GM23248 (cell line): ENCODE data around the gene IRF2BP2. TPM values are rescaled to one million over a fixed set of nuclear protein-coding genes. Genes with fewer than 3 reads are reported as not detected.

Experiments used
- DNase-seq: peaks from one replicate; pipeline ENCODE4 v3.0.0-alpha.2; 2015
- H2AFZ ChIP-seq: fragments of 200-600 bp; sonication (generic); 2 replicates; pipeline ENCODE4 v1.6.1; 2016; ENCODE audit warnings: antibody characterized with exemption
- H3F3A ChIP-seq: fragments of 200-600 bp; sonication (generic); 2 replicates; pipeline ENCODE4 v1.6.1; 2016; ENCODE audit warnings: mild to moderate bottlenecking, antibody characterized with exemption, mixed run types; ENCODE audit not compliant: insufficient read depth
- H3K27ac ChIP-seq: fragments of 200-600 bp; sonication (generic); 2 replicates; pipeline ENCODE4 v1.5.1; 2016; ENCODE audit warnings: mild to moderate bottlenecking
- H3K27me3 ChIP-seq: fragments of 200-600 bp; sonication (generic); replicated peaks from 2 replicates; pipeline ENCODE4 v1.6.1; 2016; ENCODE audit warnings: mild to moderate bottlenecking; ENCODE audit not compliant: insufficient read depth
- H3K36me3 ChIP-seq: fragments of 200-600 bp; sonication (generic); 2 replicates; pipeline ENCODE4 v1.6.1; 2016; ENCODE audit warnings: low read depth, mild to moderate bottlenecking
- H3K4me1 ChIP-seq: fragments of 200-600 bp; sonication (generic); 2 replicates; pipeline ENCODE4 v1.6.1; 2016; ENCODE audit warnings: mild to moderate bottlenecking; ENCODE audit not compliant: insufficient read depth
- H3K4me2 ChIP-seq: fragments of 200-600 bp; sonication (generic); one replicate; pipeline ENCODE4 v1.6.1; 2016; ENCODE audit warnings: mild to moderate bottlenecking; ENCODE audit not compliant: unreplicated experiment
- H3K4me3 ChIP-seq: fragments of 200-600 bp; sonication (generic); 2 replicates; pipeline ENCODE4 v1.5.1; 2016; ENCODE audit warnings: mild to moderate bottlenecking
- H3K79me2 ChIP-seq: fragments of 200-600 bp; sonication (generic); 2 replicates; pipeline ENCODE4 v1.6.1; 2016; ENCODE audit warnings: mild to moderate bottlenecking; ENCODE audit not compliant: insufficient read depth
- H3K9ac ChIP-seq: fragments of 200-600 bp; sonication (generic); 2 replicates; pipeline ENCODE4 v1.6.1; 2016; ENCODE audit warnings: mild to moderate bottlenecking
- H3K9me2 ChIP-seq: fragments of 200-600 bp; sonication (generic); 2 replicates; pipeline ENCODE4 v1.6.1; 2016; ENCODE audit warnings: mixed run types, mild to moderate bottlenecking, moderate library complexity; ENCODE audit not compliant: insufficient read depth
- H3K9me3 ChIP-seq: fragments of 200-600 bp; sonication (generic); one replicate; pipeline ENCODE4 v1.6.1; 2017; ENCODE audit warnings: low read depth
- H4K20me1 ChIP-seq: fragments of 200-600 bp; sonication (generic); 2 replicates; pipeline ENCODE4 v1.6.0; 2016; ENCODE audit not compliant: insufficient read depth
- EZH2 ChIP-seq: fragments of 200-600 bp; sonication (generic); IDR thresholded peaks from 2 replicates; pipeline ENCODE4 v1.6.1; 2018; ENCODE audit warnings: antibody characterized with exemption, mild to moderate bottlenecking; ENCODE audit not compliant: insufficient read depth, poor library complexity, severe bottlenecking
- EZH2phosphoT487 ChIP-seq: fragments of 200-600 bp; sonication (generic); IDR thresholded peaks from 2 replicates; pipeline ENCODE4 v1.6.1; 2018; ENCODE audit warnings: antibody characterized with exemption, moderate library complexity, mild to moderate bottlenecking, low read depth; ENCODE audit not compliant: insufficient read depth
- WGBS, 2 experiments: methylation state at CpG; one replicate each; pipeline ENCODE4 v1.1.6; 2015 to 2017; ENCODE audit warnings: low lambda C conversion rate in 2 of 2, low coverage in 1 of 2; ENCODE audit errors: missing lambda C conversion rate in 2 of 2; 5-methylcytosine and 5-hydroxymethylcytosine counted together
- in situ Hi-C: fragments of 300-500 bp; cut with MboI; formaldehyde crosslinking; loops from 2 replicates; pipeline ENCODE4 v1.15.0; 2020
- polyA plus RNA-seq: library from polyadenylated mRNA; unstranded; fragments of >200 nt; fragmentation: Nextera tagmentation; extraction: Ambion mirVana; gene quantifications from 2 replicates; pipeline ENCODE4 v1.2.1, GENCODE V29; 2016
- total RNA-seq: library from RNA; depleted of rRNA; stranded (reverse); fragments of >200 nt; shearing (Covaris generic); gene quantifications from 2 replicates; pipeline ENCODE4 v1.2.3, GENCODE V29; 2014

IRF2BP2 gene
- total and polyA plus RNA-seq, 2 experiments from 2014 or later: 12.9 to 60.7 TPM

DNA sequence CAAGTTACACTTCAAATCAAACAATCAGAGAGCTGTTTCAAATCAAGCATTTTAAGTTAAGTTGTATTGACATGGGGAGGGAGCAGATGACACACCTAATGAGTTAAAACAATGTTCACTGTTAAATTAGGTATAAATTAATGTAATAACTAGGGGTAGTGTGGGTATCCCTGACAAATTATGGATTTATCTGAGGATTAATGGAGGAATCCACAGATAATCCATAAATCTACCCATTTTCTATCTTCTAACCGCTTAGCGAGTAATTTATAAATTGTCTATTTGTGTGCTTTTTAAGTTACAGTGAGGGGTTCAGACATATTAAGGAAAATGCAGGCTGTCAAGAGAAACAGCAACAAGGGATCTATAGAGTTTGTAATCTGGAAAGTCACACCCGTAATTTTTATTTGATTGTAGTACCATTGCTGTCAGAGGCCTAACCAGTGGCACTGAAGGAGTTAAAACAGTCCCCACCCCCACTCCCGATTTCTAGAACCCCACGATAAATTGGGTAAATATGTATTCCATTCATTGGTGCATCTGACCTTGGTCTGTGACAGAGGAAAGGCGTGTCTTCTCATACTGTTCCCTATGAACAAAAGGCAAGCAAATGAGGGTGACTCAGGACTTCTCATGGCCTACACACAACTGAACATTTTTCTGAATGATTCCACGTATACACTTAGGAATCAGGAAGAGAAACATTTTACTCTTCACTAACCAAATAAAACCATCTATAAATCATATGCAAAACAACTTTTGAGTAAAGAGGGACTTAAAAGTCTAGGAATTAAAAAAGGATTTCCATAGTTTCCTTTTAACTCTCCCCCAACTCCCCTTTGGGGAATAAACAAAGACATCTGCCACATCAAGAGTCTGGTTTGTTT lies 7.4 kb downstream of the IRF2BP2 start:
- H3K4me3 ChIP-seq: peak overlapping the region; percentile 94
- H3K9me3 ChIP-seq: no peaks in the 10 kb centered on the region
- H3K36me3 ChIP-seq: peaks cover 31% of the 10 kb centered on the region
- peaks cover 81% of the 10 kb centered on the region for H3F3A ChIP-seq
- H3K27ac ChIP-seq: peak overlapping the region; percentile 93
- H3K4me2 ChIP-seq: peak overlapping the region; percentile 89
- 16 to 17% methylated on average over 7 of the region's 7 CpGs for WGBS, 2 experiments
- peak; percentile 98 for DNase-seq
- H3K79me2 ChIP-seq: peaks cover 68% of the 10 kb centered on the region
- H4K20me1 ChIP-seq: peaks cover 9% of the 10 kb centered on the region; the same call in 1 of the 2 replicates
- H3K27me3 ChIP-seq: no peaks in the 10 kb centered on the region
- TF ChIP-seq EZH2 (no peak), EZH2phosphoT487 (no peak)
- no peaks in the 10 kb centered on the region for H3K9me2 ChIP-seq
- H3K9ac ChIP-seq: peak overlapping the region; percentile 95
- no peak overlapping the region for H2AFZ ChIP-seq
- peaks cover 53% of the 10 kb centered on the region for H3K4me1 ChIP-seq
- in situ Hi-C loops: no loop called here

DNA sequence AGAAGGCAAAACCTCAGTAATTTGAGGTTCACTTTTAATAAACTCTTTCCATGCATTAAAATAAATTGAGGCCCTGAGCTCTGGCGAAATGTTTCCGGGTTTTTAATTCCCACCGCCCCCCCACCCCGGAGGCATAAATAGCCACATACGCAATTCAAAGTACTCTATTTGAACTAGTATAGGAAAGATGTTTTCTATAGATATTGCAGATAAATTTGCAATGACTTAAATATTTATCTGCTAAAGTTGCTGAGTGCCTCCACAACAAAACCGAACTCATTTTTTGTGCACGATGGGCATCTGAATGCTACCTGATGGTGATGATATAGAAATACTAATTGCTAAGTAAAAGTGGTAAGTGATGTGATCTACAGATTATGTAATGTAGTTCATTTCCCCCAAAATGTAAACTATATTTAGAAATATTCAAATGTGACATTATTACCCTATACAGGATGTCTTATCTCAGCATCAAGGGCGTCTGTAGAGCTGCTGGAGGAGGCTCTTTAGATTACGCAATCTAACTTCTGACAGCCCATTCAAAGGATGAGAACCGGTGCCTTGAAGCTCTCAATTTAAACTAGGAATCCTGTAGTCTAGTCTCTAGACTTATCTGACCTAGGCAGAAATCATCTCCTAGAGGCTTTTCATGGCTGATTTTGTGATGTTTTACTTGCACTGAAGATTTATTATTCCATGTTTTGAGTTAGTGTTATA lies 8.5 kb downstream of the IRF2BP2 start:
- Histone ChIP-seq H3K27ac (peak overlapping the region; percentile 93), H3K4me3 (peak overlapping the region; percentile 94; the same call in 1 of the 2 replicates), H3K9me3 (no peaks in the 10 kb centered on the region), H3K9me2 (no peaks in the 10 kb centered on the region), H3K79me2 (peaks cover 57% of the 10 kb centered on the region), H3K9ac (peak overlapping the region; percentile 95), H3K27me3 (no peaks in the 10 kb centered on the region), H3K36me3 (peaks cover 20% of the 10 kb centered on the region), H3K4me2 (peak overlapping the region; percentile 89), H3F3A (peaks cover 71% of the 10 kb centered on the region), H3K4me1 (peaks cover 53% of the 10 kb centered on the region), H2AFZ (no peak overlapping the region), H4K20me1 (peaks cover 9% of the 10 kb centered on the region; the same call in 1 of the 2 replicates)
- WGBS, 2 experiments: 19 to 20% methylated on average over 10 of the region's 10 CpGs
- in situ Hi-C loops: no loop called here
- DNase-seq: peak; percentile 77
- TF ChIP-seq EZH2phosphoT487: no peak
- no peak for TF ChIP-seq EZH2

DNA sequence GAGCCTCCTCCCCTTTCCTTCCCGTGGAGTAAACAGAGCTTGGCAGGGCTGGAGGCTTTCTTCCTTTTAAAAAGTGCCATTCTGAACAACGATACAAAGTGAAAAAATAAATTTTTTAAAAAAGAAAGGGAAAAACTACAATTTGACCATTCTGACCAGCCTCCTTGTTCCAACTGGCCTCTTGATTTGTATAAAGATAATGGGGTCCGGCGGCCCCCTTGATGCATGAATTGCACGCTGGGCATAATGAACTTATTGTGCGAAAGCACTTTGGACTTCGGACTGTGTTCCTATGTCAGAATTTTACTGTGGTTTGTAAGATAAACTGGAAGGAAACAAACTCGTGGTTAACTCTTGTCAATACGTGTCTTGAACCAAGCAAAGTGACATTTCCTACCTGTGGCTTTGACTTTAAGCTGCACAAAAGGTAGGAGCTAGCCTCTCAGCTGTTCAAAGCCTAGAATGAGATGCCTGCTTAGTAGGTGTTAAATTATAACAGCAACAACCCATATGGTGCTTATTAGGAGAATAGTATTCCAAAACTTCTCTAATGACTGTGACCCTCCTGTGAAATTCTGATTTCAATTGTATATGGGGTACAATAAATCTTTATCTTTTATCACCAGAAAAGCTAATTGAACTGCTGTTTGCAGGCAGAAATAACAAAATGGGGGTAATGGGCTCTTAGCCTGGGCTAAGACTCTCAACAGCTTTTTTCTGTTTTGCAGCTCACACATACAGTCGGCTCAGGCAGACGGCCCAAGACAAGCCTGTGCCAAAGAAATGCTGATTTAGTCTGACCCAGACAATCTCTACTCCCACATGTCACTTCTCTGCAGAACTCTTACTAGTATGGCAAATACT lies 9.3 kb downstream of the IRF2BP2 start:
- WGBS, 2 experiments: 6% methylated on average over 11 of the region's 11 CpGs
- in situ Hi-C loops: no loop called here
- peak overlapping the region; percentile 95 for H3K9ac ChIP-seq
- H3K27ac ChIP-seq: peak overlapping the region; percentile 93
- no peaks in the 10 kb centered on the region for H3K9me3 ChIP-seq
- TF ChIP-seq EZH2phosphoT487 (no peak), EZH2 (no peak)
- H3K36me3 ChIP-seq: peaks cover 12% of the 10 kb centered on the region
- no peaks in the 10 kb centered on the region for H3K9me2 ChIP-seq
- H3F3A ChIP-seq: peaks cover 63% of the 10 kb centered on the region
- H4K20me1 ChIP-seq: peaks cover 4% of the 10 kb centered on the region; the same call in 1 of the 2 replicates
- H3K4me1 ChIP-seq: peaks cover 53% of the 10 kb centered on the region
- no peak overlapping the region for H2AFZ ChIP-seq
- peak overlapping the region; percentile 89 for H3K4me2 ChIP-seq
- peak overlapping the region; percentile 94 for H3K4me3 ChIP-seq
- H3K79me2 ChIP-seq: peaks cover 48% of the 10 kb centered on the region
- no peaks in the 10 kb centered on the region for H3K27me3 ChIP-seq
- peak; percentile 55 for DNase-seq
